HEK293 (cell line): Measurements from ENCODE around the gene PRKCA.

Experiments
- ZFP41 ChIP-seq: fragments of 450-650 bp; formaldehyde crosslinking; IDR thresholded peaks from 2 replicates; pipeline ENCODE4 v1.5.1; 2016; ENCODE audit warnings: missing biosample characterization, missing genetic modification characterization, borderline replicate concordance
- ZNF24 ChIP-seq: fragments of 450-650 bp; formaldehyde crosslinking; IDR thresholded peaks from 2 replicates; pipeline ENCODE4 v1.5.1; 2016; ENCODE audit warnings: missing biosample characterization, missing genetic modification characterization
- TF ChIP-seq, protein P1 (sequence below): fragments of 450-650 bp; formaldehyde crosslinking; IDR thresholded peaks from 2 replicates; pipeline ENCODE4 v1.5.1; 2016; ENCODE audit warnings: missing biosample characterization, missing genetic modification characterization

DNA sequence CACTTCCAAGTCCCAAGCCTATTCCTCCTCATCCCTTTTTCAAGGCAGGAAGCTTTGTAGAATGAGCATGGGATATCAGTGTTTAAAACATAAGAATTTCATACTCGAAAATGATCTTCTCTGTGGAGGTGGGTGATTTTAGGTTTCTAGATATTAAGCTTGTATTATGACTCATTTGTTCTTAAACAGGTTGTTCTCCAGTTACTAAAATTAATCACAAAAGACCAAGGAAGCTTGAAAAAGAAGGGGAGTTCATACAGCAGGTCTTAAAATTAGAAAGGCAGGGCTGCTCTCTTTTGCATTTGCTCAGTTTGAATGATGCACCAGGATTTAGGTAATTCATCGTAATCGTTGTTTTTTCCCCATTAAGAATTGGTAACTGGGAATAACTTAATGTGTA is 208.7 kb downstream of the PRKCA start:
- TF ChIP-seq, protein P1, sequence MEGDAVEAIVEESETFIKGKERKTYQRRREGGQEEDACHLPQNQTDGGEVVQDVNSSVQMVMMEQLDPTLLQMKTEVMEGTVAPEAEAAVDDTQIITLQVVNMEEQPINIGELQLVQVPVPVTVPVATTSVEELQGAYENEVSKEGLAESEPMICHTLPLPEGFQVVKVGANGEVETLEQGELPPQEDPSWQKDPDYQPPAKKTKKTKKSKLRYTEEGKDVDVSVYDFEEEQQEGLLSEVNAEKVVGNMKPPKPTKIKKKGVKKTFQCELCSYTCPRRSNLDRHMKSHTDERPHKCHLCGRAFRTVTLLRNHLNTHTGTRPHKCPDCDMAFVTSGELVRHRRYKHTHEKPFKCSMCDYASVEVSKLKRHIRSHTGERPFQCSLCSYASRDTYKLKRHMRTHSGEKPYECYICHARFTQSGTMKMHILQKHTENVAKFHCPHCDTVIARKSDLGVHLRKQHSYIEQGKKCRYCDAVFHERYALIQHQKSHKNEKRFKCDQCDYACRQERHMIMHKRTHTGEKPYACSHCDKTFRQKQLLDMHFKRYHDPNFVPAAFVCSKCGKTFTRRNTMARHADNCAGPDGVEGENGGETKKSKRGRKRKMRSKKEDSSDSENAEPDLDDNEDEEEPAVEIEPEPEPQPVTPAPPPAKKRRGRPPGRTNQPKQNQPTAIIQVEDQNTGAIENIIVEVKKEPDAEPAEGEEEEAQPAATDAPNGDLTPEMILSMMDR (tag by site-specific recombination): no peak
- TF ChIP-seq ZNF24 (tag by site-specific recombination) (no peak), ZFP41 (tag by site-specific recombination) (no peak)
